Erythroblast (primary cell): Measurements from ENCODE around the gene MPPED1.

Experiments used
- GATA1 ChIP-seq: IDR thresholded peaks from 2 replicates; pipeline ENCODE4 v1.6.1; 2011; ENCODE audit warnings: low read depth, mild to moderate bottlenecking, control low read depth, low read length, moderate library complexity
- POLR2A ChIP-seq: IDR thresholded peaks from 2 replicates; pipeline ENCODE4 v1.6.1; 2011; ENCODE audit warnings: mild to moderate bottlenecking, low read length

GRCh38 chr22:43476751-43477725 lies 65.2 kb downstream of the MPPED1 start:
- no peak for TF ChIP-seq POLR2A
- no peak for TF ChIP-seq GATA1
